Endothelial cell of umbilical vein (primary cell): Measurements from ENCODE around the gene SLC35A2. TPM values are rescaled to one million over a fixed set of nuclear protein-coding genes. Genes with fewer than 3 reads are reported as not detected.

Experiments used
- BruUV-seq: library from RNA; stranded (reverse); fragments of 400-500 nt; replicated peaks from 2 replicates; lab custom pipeline; 2021; lab: Mats Ljungman, UMichigan
- CTCF ChIA-PET: fragments of 300-600, 350-600 bp; sonication (Branson Sonifier 250); formaldehyde crosslinking; loops from one replicate; lab custom pipeline; 2021; ENCODE audit warnings: antibody characterized with exemption, inconsistent platforms; lab: Charles Lee
- POLR2A ChIA-PET: fragments of 300-600, 350-600 bp; sonication (Branson Sonifier 250); formaldehyde crosslinking; loops from one replicate; lab custom pipeline; 2021; ENCODE audit warnings: antibody characterized with exemption, inconsistent platforms; lab: Charles Lee
- DNase-seq: peaks from one replicate; pipeline ENCODE4 v3.0.0-alpha.2; 2011; ENCODE audit warnings: low read depth, low spot score
- FAIRE-seq: peaks from 2 replicates; lab custom pipeline; 2011; peaks lifted over from hg19 to GRCh38; lab: Jason Lieb, UNC
- H2AFZ ChIP-seq: 2 replicates; pipeline ENCODE4 v1.6.0; 2012; ENCODE audit warnings: low read depth, low read length, control low read depth, inconsistent platforms
- H3K27ac ChIP-seq: 2 replicates; pipeline ENCODE4 v1.5.1; 2011; ENCODE audit warnings: low read depth, mild to moderate bottlenecking, control low read depth, low read length, moderate library complexity; ENCODE audit not compliant: insufficient read depth
- H3K27me3 ChIP-seq, 2 experiments: 2 replicates each; pipeline versions ENCODE4 v1.6.0 to v1.6.1; 2011; ENCODE audit warnings: low read length in 2 of 2, mixed read lengths in 1 of 2; ENCODE audit not compliant: control insufficient read depth in 2 of 2, insufficient read depth in 2 of 2
- H3K36me3 ChIP-seq, 2 experiments: 2 replicates in 1 of 2; 3 replicates in 1 of 2; pipeline ENCODE4 v1.5.1; 2011; ENCODE audit warnings: low read length in 2 of 2, mild to moderate bottlenecking in 1 of 2, moderate library complexity in 1 of 2; ENCODE audit not compliant: control insufficient read depth in 2 of 2, insufficient read depth in 2 of 2; ENCODE audit errors: extremely low read depth in 1 of 2
- H3K4me1 ChIP-seq: 3 replicates; pipeline ENCODE4 v1.5.1; 2011; ENCODE audit warnings: mild to moderate bottlenecking, low read length; ENCODE audit not compliant: control insufficient read depth, insufficient read depth; ENCODE audit errors: extremely low read depth
- H3K4me2 ChIP-seq: 2 replicates; pipeline ENCODE4 v1.6.1; 2011; ENCODE audit warnings: low read length, control low read depth, mixed read lengths; ENCODE audit not compliant: insufficient read depth
- H3K4me3 ChIP-seq, 3 experiments: fragments of 200-600 bp in 1 of 3; sonication (generic), shearing (Covaris generic) in 1 of 3; replicated peaks in 1 of 3; 2 replicates each; pipeline ENCODE4 v1.5.1; 2011 to 2016; ENCODE audit warnings: control low read depth in 3 of 3, low read length in 3 of 3, mild to moderate bottlenecking in 2 of 3, inconsistent platforms in 1 of 3, low read depth in 1 of 3, moderate library complexity in 1 of 3; ENCODE audit not compliant: insufficient read depth in 1 of 3
- H3K79me2 ChIP-seq: 2 replicates; pipeline ENCODE4 v1.6.0; 2012; ENCODE audit warnings: low read length, inconsistent platforms; ENCODE audit not compliant: control insufficient read depth, insufficient read depth
- H3K9ac ChIP-seq: replicated peaks from 2 replicates; pipeline ENCODE3; 2011; ENCODE audit warnings: low read length, control low read depth; ENCODE audit not compliant: insufficient read depth; ENCODE audit errors: extremely low read depth
- H3K9me1 ChIP-seq: replicated peaks from 3 replicates; pipeline ENCODE4 v1.6.0; 2011; ENCODE audit warnings: mild to moderate bottlenecking, low read length; ENCODE audit not compliant: control insufficient read depth, insufficient read depth; ENCODE audit errors: extremely low read depth
- H3K9me3 ChIP-seq: replicated peaks from 2 replicates; pipeline ENCODE4 v1.5.1; 2012; ENCODE audit warnings: low read length, inconsistent platforms; ENCODE audit not compliant: control insufficient read depth, insufficient read depth
- H4K20me1 ChIP-seq: replicated peaks from 2 replicates; pipeline ENCODE3; 2011; ENCODE audit warnings: mild to moderate bottlenecking, low read length; ENCODE audit not compliant: control insufficient read depth, insufficient read depth; ENCODE audit errors: extremely low read depth
- FOS ChIP-seq: IDR thresholded peaks from 2 replicates; pipeline ENCODE4 v1.6.1; 2011; ENCODE audit warnings: mild to moderate bottlenecking, low read length, moderate library complexity, borderline replicate concordance; ENCODE audit not compliant: insufficient read depth
- POLR2AphosphoS5 ChIP-seq: IDR thresholded peaks from 2 replicates; pipeline ENCODE4 v1.6.1; 2012; ENCODE audit warnings: low read depth, mild to moderate bottlenecking, control low read depth, low read length, moderate library complexity; ENCODE audit not compliant: insufficient read depth
- dilution Hi-C: fragments of 300-500 bp; cut with MboI; formaldehyde crosslinking; loops from one replicate; pipeline ENCODE4 v1.15.0; 2019; ENCODE audit warnings: low sequenced_read_pairs; ENCODE audit not compliant: extremely low pct_ligation_motif_present
- intact Hi-C: fragments of 100-400 bp; cut with micrococcal nuclease; formaldehyde crosslinking; loops from one replicate; pipeline ENCODE4 v1.10.0; 2022
- polyA plus RNA-seq, 4 experiments: library from polyadenylated mRNA; depleted of rRNA in 3 of 4; stranded (reverse) in 3 of 4; unstranded in 1 of 4; fragments of >200 nt; gene quantifications; 2 replicates each; pipeline versions ENCODE4 v1.2.1 to v1.2.3, GENCODE V29; 2011 to 2012; ENCODE audit warnings: missing spikeins in 1 of 4
- total RNA-seq: library from RNA; stranded (reverse); gene quantifications from 2 replicates; pipeline ENCODE4 v1.2.3, GENCODE V29; 2021
- TF ChIP-seq, protein P1 (sequence below): IDR thresholded peaks from 2 replicates; pipeline ENCODE4 v1.6.1; 2011; ENCODE audit not compliant: insufficient read depth, insufficient read length
- TF ChIP-seq, protein P2 (sequence below), 2 donors: IDR thresholded peaks; 1 replicate in 1 of 2; 2 replicates in 1 of 2; pipeline ENCODE4 v1.5.1; 2011; ENCODE audit warnings: low read length in 2 of 2, mild to moderate bottlenecking in 2 of 2, moderate library complexity in 2 of 2, control low read depth in 1 of 2, inconsistent platforms in 1 of 2, low read depth in 1 of 2; ENCODE audit not compliant: insufficient read depth in 1 of 2; ENCODE audit errors: extremely low read depth in 1 of 2

SLC35A2 gene
- total and polyA plus RNA-seq, 2 donors (not counting 3 experiments of a cell fraction or from before 2014, with no cell fraction given) = 31.4 to 64.5 TPM

GRCh38 chrX:48891402-48892288 lies 19.8 kb downstream of the SLC35A2 start:
- intact Hi-C loops (loop anchor here (1.0 to 10.0 kb wide), 3 partner anchors 66 to 373 kb away; partner anchors contain the start of genes FOXP3, OTUD5 and PPP1R3F), dilution Hi-C loops (no loop called here)
- Histone ChIP-seq H3K27ac (no peak overlapping the region), H3K27me3 (no peaks in the 10 kb centered on the region), H3K4me2 (peak overlapping the region; percentile 42), H3K9ac (no peak overlapping the region), H3K4me3 (peak overlapping the region; percentile 15 to 58 (median 46)), H3K79me2 (peaks cover 8% of the 10 kb centered on the region), H3K9me1 (no peaks in the 10 kb centered on the region), H2AFZ (peak overlapping the region; percentile 59), H3K36me3 (no peaks in the 10 kb centered on the region), H4K20me1 (no peaks in the 10 kb centered on the region), H3K9me3 (no peaks in the 10 kb centered on the region), H3K4me1 (peaks cover 7% of the 10 kb centered on the region)
- TF ChIP-seq, protein P1, sequence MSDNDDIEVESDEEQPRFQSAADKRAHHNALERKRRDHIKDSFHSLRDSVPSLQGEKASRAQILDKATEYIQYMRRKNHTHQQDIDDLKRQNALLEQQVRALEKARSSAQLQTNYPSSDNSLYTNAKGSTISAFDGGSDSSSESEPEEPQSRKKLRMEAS = no peak
- TF ChIP-seq, protein P2, sequence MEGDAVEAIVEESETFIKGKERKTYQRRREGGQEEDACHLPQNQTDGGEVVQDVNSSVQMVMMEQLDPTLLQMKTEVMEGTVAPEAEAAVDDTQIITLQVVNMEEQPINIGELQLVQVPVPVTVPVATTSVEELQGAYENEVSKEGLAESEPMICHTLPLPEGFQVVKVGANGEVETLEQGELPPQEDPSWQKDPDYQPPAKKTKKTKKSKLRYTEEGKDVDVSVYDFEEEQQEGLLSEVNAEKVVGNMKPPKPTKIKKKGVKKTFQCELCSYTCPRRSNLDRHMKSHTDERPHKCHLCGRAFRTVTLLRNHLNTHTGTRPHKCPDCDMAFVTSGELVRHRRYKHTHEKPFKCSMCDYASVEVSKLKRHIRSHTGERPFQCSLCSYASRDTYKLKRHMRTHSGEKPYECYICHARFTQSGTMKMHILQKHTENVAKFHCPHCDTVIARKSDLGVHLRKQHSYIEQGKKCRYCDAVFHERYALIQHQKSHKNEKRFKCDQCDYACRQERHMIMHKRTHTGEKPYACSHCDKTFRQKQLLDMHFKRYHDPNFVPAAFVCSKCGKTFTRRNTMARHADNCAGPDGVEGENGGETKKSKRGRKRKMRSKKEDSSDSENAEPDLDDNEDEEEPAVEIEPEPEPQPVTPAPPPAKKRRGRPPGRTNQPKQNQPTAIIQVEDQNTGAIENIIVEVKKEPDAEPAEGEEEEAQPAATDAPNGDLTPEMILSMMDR (IDR thresholded peaks at IDR 0.05; ENCODE audit: extremely low read depth in 1 of 2, insufficient read depth in 1 of 2, low read depth in 1 of 2, low read length in 2 of 2) = peak; percentile 29 to 59
- TF ChIP-seq POLR2AphosphoS5 = peak; percentile 34
- no peak for TF ChIP-seq FOS
- POLR2A ChIA-PET = no interaction called here
- DNase-seq (peak; percentile 80), FAIRE-seq (peak; percentile 95)
- BruUV-seq = no TSS peak
- CTCF ChIA-PET = interaction anchor here (0.6 to 2.4 kb wide), 8 partner anchors 10 to 243 kb away, joined by 3 to 9 read pairs (median 3); partner anchors contain the start of genes HDAC6 and SLC35A2
